Activated T-cell treated with anti-CD3 and anti-CD28 coated beads for 24 hours (primary cell): Measurements from ENCODE around the gene UMODL1.
A peak's percentile ranks its signal among the peaks of the same experiment; 100 is the strongest.

ENCODE experiments used
- DNase-seq: peaks from one replicate; pipeline ENCODE4 v3.0.0-alpha.2; 2020; ENCODE audit warnings: low read depth

Gene UMODL1

DNA sequence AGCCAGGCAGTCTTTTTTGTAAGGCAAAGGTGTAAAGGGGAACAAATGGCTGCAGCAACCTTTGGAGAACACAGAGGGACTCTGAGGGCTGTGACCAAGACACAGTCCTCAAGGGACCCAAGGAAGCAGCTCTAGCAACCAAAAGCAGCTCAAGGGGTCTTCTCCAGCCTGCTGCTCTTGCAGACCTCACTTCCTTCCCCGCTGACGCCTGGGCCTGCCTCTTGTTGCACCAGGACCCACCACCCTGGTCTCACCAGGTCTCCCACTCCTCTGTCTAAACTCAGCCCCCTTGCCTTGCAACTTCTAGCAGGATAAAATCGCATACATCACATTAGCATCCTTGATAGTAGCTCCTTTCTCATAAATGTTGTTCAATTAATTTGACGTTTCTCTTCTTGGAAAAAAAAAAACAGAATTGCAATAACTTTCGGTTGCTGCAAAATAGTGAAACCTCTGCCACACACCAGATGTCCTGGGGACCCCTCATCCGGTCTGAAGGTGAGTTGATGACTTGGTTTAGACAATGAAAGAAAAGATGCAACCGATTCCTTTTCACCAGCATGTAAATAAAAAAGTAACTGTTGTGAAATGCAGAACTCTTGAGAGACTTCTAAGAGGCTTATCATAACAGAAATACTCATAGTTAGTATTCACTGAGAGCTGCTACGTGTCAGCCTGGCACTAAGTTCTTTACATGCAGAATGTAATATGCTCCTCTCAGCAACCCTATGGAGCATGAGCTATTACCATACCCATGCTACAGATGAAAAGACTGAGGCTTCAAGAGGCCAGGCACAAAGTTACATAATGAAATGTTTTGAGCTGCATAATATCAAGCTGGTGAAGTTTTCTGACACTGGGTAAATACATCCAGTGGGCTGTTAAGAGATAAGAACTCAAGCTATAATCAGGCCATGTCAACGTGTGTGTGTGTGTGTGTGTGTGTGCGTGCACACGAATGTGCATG lies 58.5 kb downstream of the UMODL1 start:
- DNase-seq, result no peak

DNA sequence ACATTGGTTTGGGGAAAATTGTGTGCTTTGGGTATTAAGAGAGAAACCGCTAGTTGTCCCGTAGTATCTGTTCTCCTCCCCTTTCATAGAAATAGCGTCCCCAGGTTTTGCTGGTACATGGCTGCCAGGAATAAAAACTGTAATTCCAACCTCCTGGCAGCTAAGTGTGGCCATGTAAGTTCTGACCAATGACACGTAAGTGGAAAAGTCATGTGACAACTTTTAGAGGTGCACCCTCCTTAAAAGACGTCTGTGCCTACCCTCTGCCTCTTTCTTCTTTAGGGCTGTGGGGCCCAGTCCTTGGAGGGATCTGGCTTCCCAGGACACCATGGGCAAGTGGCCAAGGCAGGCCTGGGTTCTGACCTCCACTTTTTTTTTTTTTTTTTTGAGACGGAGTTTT lies 59.3 kb downstream of the UMODL1 start:
- no peak for DNase-seq

DNA sequence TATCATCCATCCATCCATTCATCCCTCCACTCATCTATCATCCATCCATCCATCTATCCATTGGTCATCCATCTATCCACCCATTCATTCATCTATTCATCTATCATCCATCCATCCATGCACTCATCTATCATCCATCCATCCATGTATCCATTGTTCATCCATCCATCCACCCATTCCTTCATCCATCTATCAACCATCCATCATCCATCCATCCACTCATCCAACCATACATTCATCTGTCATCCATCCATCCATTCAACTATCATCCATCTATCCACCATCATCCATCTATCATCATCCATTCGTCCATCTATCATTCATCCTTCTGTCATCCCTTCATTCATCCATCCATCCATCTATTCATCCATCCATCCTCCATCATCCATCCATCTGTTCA lies 61.1 kb downstream of the UMODL1 start:
- DNase-seq, result no peak

DNA sequence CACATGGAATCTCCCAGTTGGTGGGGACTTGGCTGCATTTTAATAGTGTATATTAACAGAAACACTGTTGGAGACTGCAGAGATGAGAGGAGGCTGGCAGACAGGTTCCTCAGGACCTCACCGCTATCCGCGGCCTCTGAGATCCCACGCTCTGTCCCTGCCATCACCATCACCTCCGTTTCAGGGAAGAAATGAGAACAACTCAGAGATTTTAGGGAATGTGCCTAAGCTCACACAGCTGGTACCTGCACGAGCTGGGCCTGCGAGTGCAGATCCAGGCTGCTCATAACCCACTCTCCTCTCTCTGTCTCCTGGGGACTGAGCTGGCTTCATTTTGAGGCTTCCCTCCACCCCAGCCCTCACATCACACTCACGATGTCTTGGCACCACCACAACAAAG lies 62.0 kb downstream of the UMODL1 start:
- no peak for DNase-seq

DNA sequence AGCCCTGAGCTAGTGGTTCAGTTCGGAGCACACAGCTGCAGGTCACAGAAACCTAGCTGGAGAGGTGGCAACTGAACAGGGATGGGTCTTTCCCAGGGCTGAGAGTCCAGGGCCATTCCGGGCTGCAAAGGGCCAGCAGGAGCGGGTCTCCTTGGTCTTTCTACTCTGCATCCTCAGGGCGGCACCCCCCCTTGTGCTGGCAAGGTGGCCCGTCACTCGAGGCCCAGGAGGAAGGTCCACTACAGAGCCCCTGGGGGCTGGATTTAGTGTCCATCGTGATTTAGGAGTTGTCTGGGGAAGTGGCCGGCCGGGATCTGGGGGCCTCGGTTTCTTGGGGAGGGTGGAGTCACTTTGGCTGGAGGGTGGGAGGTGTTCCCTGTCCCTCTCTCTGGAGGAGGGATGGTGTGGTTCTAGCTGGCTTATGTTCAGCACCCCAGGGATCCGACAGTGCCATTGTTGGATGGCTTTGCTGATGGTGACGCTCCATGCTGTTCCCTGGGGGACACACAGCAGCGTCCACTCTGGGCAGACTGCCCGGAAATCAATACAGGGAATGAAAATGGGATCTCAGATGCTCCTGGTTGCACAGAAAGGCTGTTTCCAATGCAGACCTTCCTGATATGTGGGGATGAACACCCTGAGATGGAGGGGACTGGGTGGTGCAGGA lies 64.4 kb downstream of the UMODL1 start:
- no peak for DNase-seq

DNA sequence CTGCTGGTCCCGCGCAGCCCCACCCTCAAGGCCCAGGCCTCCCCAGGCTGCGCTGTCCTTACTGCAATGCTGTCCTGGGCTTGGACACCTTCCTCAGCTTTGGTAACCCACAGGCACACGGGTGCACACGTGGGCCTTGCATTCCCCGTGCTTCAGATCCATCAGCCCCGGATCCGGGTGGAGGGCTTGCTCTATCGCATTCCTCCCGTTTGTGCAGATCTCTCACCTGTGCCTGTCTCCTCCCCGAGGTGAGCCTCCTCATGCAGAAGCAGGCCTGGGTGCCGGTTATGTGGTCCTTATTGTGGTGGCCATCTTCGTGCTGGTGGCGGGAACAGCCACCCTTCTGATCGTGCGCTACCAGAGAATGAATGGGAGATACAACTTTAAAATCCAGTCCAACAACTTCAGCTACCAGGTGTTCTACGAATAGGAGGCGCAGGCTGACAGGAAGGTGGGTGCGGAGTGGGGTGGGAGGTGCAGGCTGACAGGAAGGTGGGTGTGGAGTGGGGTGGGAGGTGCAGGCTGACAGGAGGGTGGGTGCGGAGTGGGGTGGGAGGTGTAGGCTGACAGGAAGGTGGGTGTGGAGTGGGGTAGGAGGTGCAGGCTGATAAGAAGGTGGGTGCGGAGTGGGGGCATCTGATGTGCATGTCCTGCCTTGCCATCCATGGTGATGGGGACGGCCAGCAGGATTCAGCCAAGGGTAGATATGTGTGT lies 66.2 kb downstream of the UMODL1 start:
- no peak for DNase-seq

DNA sequence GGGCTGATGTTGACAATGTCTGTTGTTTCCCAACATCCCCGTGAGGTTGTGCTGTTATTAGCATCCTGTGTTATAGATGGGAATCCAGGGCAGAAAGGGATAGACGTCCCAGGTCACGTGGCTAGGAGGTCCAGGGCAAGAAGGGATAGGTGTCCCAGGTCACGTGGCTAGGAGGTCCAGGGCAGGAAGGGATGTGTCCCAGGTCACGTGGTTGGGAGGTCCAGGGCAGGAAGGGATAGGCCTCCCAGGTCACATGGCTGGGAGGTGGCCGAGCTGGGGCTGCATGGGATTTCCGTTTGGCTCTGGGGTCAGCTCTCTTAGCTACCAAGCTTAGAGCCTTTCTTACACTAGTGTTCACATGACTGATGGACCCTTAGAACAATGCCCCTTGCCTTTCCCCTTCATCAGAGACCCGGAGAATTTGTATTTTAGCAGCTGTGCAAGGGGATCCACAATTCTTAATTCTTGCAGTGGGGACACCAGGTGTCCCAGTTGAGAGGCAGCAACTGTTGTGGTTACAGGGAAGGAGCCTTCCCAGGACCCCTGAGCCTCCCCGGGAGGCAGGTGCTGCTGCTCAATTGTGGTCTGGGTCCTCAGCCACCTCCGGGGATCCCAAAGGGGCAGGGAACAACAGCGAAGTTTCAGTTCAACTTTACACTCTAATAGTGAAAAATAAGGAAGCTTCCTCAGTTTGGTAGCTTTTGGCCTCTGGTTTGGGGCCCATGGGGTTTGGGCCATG lies 69.2 kb downstream of the UMODL1 start:
- DNase-seq, result no peak

DNA sequence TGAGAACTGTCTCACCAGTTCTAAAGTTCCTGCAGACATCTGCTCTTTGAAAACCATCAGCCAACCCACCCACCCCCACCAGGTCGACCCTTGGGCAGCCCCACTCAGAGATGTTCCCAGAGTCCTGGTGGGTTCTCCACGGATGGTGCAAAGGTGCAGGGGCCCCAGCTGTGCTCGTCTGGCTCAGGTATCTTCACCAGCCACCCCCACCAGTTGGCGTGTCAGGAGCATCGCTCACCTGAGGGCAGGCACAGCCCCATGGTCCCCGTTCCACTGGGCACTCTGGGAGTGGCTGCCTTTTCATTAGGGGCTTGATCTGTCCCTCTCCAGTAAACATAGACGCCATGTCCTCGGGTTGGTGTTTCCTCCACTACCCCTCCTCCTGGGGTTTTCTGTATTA lies 70.5 kb downstream of the UMODL1 start:
- no peak for DNase-seq

DNA sequence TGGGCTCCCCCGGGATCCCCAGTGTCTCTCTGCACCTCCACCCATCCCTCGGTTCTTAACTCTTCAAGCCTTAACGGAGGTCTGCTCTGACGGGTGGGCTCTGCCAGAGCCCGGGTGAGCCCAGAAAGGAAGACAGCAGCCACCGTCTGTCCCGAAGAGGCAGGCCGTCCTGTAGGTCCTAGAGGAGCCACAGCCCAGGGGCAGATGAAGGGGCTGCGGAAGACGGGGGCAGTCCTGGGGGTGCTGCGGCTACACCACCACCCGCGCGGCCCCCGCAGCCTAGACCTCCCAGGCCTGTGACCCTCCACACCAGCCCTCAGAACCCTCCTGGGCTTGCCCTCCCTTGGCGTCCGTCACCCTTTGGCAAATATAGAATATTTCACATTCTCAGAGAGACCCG lies 71.0 kb downstream of the UMODL1 start:
- DNase-seq, result no peak

DNA sequence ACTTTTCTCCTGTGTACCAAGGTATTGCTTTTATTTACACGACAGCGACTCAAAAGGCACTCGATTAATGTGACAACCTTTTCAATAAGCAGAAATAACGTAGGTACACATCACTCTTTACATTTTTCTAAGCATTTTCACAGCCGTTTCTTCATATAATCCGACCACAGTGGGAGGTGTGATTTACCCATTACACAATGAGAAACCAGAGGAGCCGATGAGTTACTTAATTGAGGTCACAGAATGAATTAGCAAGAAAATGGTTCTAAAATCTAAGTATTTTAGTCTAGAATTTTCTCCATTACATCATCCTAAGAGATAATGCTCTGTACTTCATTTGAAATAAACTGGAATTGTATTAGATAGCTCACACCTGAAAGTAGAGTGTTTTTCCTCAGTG lies 71.5 kb downstream of the UMODL1 start:
- no peak for DNase-seq

DNA sequence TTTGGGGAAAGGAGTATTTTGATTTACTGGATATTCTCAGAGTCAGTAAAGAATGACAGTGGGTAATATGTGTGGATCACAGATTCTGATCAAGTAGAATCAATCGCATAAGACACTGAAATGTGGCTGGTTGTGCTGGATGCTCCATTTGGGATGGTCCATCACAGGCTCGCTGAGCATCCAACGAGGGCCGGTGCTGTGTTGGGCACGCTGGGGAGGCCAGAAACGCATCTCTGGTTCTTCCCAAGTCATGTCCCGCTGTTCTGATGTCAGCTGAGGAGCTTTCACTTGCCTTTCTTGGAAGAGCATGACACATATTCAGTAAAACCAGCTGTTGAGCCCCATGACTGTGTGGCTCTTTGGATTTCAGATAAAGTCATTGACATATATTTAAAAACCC lies 72.0 kb downstream of the UMODL1 start:
- no peak for DNase-seq

DNA sequence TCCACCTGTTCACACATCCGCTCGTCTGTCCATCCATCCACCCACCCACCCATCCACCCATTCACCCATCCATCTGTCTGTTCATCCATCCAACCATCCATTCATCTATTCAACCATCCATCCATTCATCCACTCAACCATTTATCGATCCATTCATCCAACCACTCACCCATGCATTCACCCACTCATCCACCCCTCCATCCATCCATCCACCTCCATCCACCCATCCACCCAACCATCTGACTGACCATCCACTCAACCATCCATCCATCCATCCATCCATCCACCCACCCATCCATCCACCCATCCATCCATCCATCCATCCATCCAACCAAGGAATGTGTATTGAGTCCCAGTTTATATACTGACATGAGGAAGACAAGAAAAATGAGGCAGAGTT lies 73.1 kb downstream of the UMODL1 start:
- no peak for DNase-seq

DNA sequence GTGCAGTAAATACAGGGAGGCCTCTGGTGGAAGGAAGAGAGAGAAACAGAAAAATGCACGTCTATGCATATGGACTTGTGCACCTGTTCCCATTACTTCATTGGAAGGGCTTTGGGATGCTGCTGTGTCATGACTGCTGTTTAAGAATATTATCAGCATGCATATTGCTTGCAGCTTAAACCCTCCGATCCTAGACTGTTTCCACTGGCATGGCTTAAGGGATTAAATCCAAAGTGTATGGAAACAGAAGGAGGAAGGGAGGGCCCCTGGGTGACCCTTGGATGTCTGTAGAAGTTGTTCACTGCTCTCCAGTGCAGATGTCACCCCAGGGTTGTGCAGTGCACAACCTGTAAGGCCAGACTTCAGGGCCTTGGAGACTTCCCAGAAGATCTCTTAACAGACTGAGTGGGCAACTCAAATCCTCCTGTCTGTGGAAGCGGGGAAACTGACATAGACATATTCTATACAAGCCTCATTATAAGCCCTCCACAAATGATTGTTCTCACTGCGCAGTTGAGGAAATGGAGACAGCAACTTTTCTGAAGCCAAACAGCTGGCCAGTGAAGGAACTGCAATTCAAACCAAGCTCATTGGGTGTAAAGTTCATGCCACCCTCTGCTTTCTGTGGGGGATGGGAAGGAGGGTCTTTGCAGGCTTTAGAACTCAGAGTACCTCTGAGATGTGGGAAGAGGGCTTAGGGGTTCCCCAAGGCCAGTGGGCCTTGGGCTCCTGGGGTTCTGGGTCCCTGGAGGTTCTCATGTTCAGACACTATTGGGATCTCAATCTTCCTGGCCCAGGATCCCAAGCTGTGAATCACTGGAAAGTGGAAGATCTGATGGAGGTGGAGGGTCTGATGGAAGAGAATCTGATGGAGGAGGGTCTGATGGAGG lies 73.8 kb downstream of the UMODL1 start:
- no peak for DNase-seq

DNA sequence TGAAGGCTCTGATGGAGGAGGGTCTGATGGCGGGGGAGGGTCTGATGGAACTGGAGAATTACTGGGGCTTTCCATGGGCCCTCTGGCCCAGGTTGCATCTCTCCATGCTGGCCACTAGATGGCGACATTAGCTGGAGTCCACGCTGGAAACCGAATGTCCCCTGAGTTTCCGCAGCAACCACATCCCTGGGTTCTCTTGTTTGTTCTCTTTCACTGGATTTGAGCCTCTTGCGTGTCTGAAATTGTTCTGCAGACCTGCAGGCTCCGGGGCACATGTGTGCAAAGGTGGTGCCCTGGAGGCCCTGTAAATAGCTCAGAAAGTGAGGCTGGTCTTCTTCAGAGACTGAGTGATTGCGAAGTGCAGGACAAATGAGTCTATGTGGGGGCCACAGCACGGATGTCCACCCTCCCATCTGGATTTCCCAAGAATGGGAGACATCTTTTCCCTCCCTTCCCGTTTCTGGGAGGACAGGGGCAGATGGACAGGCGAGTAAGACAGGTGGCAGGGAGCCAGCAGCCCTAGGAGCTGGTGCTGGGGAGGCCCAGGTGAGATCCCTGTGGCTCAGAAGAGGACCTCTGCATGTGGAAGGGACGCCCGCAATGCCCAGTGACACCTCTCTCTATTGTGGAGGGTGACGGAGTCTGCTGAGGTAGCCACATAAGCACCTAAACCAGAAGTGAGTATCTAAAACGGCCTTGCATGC lies 74.6 kb downstream of the UMODL1 start:
- DNase-seq, result peak; percentile 54

DNA sequence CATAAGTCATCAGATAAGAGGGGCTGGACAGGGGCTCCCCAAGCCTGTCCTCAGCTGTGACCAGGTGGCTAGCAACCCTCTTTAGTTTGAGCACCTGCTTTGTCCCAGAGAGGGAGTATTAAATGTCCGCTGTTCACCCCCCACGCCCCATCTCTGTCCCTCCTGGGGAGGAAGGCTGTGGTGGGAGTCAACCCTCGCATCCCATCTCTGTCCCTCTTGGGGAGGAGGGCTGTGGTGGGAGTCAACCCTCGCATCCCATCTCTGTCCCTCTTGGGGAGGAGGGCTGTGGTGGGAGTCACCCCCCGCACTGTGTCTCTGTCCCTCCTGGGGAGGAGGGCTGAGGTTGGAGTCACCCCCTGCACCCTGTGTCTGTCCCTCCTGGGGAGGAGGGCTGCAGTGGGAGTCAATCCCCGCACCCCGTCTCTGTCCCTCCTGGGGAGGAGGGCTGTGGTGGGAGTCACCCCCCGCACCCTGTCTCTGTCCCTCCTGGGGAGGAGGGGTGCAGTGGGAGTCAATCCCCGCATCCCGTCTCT lies 75.2 kb downstream of the UMODL1 start:
- no peak for DNase-seq

DNA sequence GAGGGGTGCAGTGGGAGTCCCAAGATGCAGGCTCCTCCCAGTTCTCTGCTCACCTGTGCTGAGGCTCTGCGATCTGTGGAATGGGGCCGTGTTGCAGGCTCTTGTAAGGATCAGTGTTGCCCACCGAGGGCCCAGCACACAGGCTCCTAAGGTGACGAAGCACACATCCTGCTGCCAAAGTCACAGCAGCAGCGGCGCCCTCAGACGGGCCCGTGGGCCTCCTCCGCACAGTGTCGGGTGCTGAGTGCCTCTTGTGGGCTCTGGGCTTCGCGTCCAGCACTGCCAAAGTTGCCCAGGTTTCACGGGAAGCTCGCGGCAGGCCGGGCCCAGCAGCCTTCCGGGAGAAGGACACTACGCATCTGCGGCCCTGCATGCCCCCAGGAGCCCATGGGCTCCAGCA lies 75.7 kb downstream of the UMODL1 start:
- no peak for DNase-seq

DNA sequence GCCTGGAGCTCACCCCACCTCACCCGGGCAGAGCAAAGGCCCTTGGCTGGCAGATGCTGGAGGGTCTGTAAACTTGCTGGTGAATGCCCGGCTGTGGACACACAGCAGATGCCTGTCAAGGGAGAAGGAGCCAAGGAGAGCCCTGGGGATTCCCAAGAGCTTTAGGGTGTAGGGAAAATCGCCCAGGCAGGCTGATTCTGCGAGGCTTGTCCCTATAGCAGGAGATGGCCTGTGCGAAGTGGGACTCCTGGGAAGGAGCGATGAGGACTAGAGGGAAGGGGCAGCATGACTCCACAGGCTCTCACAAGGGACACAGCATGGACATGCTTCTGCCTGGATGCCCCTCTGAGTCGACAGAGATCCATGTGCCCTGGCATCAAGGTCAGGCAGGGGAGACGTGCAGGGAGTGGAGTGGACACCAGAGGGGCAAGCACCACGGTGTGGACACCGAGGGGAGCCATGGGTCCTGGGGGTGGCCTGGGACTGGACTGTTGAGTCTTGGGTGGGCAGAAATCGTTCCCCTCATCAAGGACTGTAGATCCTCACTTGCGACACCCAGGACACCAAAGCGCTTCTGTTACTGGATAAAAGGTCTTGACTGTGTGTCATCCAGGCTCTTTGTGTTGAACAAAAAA lies 76.4 kb downstream of the UMODL1 start:
- DNase-seq, result no peak

DNA sequence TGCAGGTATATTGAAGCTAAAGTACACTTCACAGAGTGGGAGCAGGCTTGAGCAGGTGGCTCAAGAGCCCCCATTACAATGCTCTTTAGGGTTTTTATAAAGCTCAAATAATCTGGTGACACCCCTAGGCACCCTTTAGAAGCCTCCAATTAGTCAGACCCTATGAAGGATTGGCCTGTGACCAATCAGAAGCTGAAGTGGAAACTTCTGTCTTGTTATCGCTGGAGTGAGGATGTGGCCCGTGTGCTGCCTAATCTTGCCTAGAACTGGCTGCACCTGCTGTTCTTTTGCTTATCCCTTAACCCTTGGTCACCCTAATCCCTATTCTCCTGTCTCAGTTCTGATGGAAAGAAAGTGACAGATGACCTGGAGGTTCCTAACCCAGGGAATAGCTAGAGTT lies 77.0 kb downstream of the UMODL1 start:
- DNase-seq, result no peak

DNA sequence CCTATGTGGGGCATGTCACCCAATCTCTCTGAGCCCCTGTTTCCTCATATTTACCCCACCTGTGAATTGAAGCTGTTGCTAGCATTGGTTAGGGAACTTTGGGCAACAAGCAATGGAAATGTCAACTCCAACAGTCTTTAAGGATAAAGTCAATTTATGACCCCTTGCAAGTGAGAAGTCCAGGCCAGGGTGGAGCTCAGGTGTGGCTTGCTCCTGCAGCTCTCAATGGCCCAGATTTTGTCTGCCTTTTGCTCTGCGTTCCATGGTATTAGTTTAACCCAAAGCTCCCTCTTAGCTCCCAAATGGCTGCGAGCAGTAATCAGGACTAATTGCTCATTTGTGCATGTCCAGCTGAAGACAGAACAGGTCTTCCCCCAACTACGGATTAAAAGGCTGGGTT lies 77.5 kb downstream of the UMODL1 start:
- DNase-seq, result no peak
